ENCODE results near the gene ARSA. TPM values are rescaled to one million over a fixed set of nuclear protein-coding genes. Genes with fewer than 3 reads are reported as not detected.

The ARSA gene
- total RNA-seq, 1 experiment from 2014 or later = 10.3 TPM

- H3K14ac ChIP-seq (ENCODE audit: insufficient read depth, low read length) = no peak within 1 kb of the TSS; the same call in 1 of the 2 replicates
- H3K27me3 ChIP-seq (ENCODE audit: insufficient read depth, low read length) = peaks cover 4% of the 10 kb centered on the region; the same call in 1 of the 2 replicates
- Mint-ChIP-seq H3K4me1 (peaks cover 13 to 14% of the 10 kb centered on the region in 2 experiments), H3K27me3 (ENCODE audit: low read depth) (peaks cover 58% of the 10 kb centered on the region), H3K4me3 (peak within 1 kb of the TSS; percentile 57 to 82), H3K36me3 (ENCODE audit: insufficient read depth in 1 of 3, low read depth in 3 of 3) (no peaks in the 10 kb centered on the region), H3K27ac (no peak within 1 kb of the TSS; a peak in 1 of 7 replicates), H3K9me3 (no peaks in the 10 kb centered on the region; a peak in 1 of 5 replicates)
- H3K4ac ChIP-seq (ENCODE audit: low read depth, low read length) = no peak within 1 kb of the TSS
- no peak within 1 kb of the TSS for H3T11ph ChIP-seq (ENCODE audit: low read length)
- H4K91ac ChIP-seq (ENCODE audit: insufficient read length, low read depth, low read length) = no peak within 1 kb of the TSS
- H3K4me1 ChIP-seq (ENCODE audit: insufficient read depth, low read length) = no peaks in the 10 kb centered on the region; the same call in 1 of the 2 replicates
- peak within 1 kb of the TSS; percentile 47 for H3K4me2 ChIP-seq (ENCODE audit: insufficient read depth, insufficient read length, low read length)
- no peak within 1 kb of the TSS for H3K27ac ChIP-seq (ENCODE audit: insufficient read length, low read depth, low read length)
- no peak within 1 kb of the TSS for H3K56ac ChIP-seq (ENCODE audit: insufficient read length, low read depth, low read length)
- no peak within 1 kb of the TSS for H3K9ac ChIP-seq (ENCODE audit: extremely low read depth, insufficient read length, low read length)
- H2BK12ac ChIP-seq (ENCODE audit: insufficient read length, low read depth, low read length) = no peak within 1 kb of the TSS
- H4K5ac ChIP-seq (ENCODE audit: insufficient read length, low read depth, low read length) = no peak within 1 kb of the TSS
- no peak within 1 kb of the TSS for H2BK5ac ChIP-seq (ENCODE audit: insufficient read length, low read length)
- no peak for DNase-seq
- no peak within 1 kb of the TSS for H3K18ac ChIP-seq (ENCODE audit: insufficient read length, low read depth, low read length)
- H4K20me1 ChIP-seq (ENCODE audit: control insufficient read depth, insufficient read depth, insufficient read length) = no peaks in the 10 kb centered on the region
- no peak within 1 kb of the TSS for H2BK120ac ChIP-seq (ENCODE audit: low read depth, low read length, poor library complexity, severe bottlenecking)
- H4K8ac ChIP-seq (replicated peaks; ENCODE audit: insufficient read length, low read depth, low read length) = no peak within 1 kb of the TSS
- no peak within 1 kb of the TSS for H3K23ac ChIP-seq (ENCODE audit: insufficient read length, low read depth, low read length)
- H2BK15ac ChIP-seq (ENCODE audit: low read depth, low read length) = no peak within 1 kb of the TSS
- no peak for TF ChIP-seq CTCF (conservative IDR thresholded peaks at IDR 0.05)
- no peaks in the 10 kb centered on the region for H3K79me1 ChIP-seq (ENCODE audit: insufficient read depth, low read depth, low read length, poor library complexity, severe bottlenecking)
- no peaks in the 10 kb centered on the region for H3K9me3 ChIP-seq (ENCODE audit: control insufficient read depth, low read depth, low read length)
- WGBS (ENCODE audit: extremely low coverage, insufficient read length, low lambda C conversion rate) = no CpG with 5 or more reads among the region's 61 CpGs
- no peak within 1 kb of the TSS for H2AK5ac ChIP-seq (ENCODE audit: insufficient read length, low read length)
- no peak within 1 kb of the TSS for H2AFZ ChIP-seq (ENCODE audit: low read length)
- no peak within 1 kb of the TSS for H2BK20ac ChIP-seq (ENCODE audit: low read depth, low read length, poor library complexity, severe bottlenecking)
- H3K79me2 ChIP-seq (ENCODE audit: insufficient read depth, low read length) = no peaks in the 10 kb centered on the region
- H3K23me2 ChIP-seq (ENCODE audit: insufficient read length, low read depth, low read length, poor library complexity, severe bottlenecking) = peaks cover 3% of the 10 kb centered on the region
Observed at GRCh38 chr22:50600538-50600937, 27.4 kb downstream of the ARSA start, which contains the start of gene MAPK8IP2. Gene MAPK8IP2 (plus strand): TSS chr22:50600793. CDS start chr22:50600819, 26 bp downstream.

Data from H9 (cell line).